Glomerular visceral epithelial cell (primary cell): ENCODE measurements around the gene GAPVD1.

Experiments
- DNase-seq: peaks from one replicate; pipeline ENCODE4 v3.0.0-alpha.2; 2016; ENCODE audit errors: extremely low spot score

GAPVD1 gene

GRCh38 chr9:125405938-125406809 lies 144.5 kb downstream of the GAPVD1 start:
- peak; percentile 78 for DNase-seq

GRCh38 chr9:125406810-125407087 lies 145.1 kb downstream of the GAPVD1 start:
- DNase-seq = no peak

GRCh38 chr9:125407432-125407973 lies 145.9 kb downstream of the GAPVD1 start:
- no peak for DNase-seq

GRCh38 chr9:125407974-125408900 lies 146.6 kb downstream of the GAPVD1 start:
- peak; percentile 77 for DNase-seq

- DNase-seq = no peak
Measured at GRCh38 chr9:125409217-125409636, 147.6 kb downstream of the GAPVD1 start.

GRCh38 chr9:125409637-125410521 lies 148.3 kb downstream of the GAPVD1 start:
- peak; percentile 33 for DNase-seq

GRCh38 chr9:125410522-125410894 lies 148.9 kb downstream of the GAPVD1 start:
- DNase-seq = no peak

- no peak for DNase-seq
Measured at GRCh38 chr9:125411171-125411756, 149.6 kb downstream of the GAPVD1 start.

GRCh38 chr9:125412166-125412565 lies 150.5 kb downstream of the GAPVD1 start:
- DNase-seq = no peak

GRCh38 chr9:125413579-125413978 lies 152.0 kb downstream of the GAPVD1 start:
- no peak for DNase-seq

- no peak for DNase-seq
Measured at GRCh38 chr9:125415583-125416460, 154.2 kb downstream of the GAPVD1 start.

- DNase-seq = no peak
Measured at GRCh38 chr9:125416517-125416916, 154.9 kb downstream of the GAPVD1 start.
